H1 (cell line): Measurements from ENCODE around the gene TPD52L2. TPM values are rescaled to one million over a fixed set of nuclear protein-coding genes. Genes with fewer than 3 reads are reported as not detected.

Source experiments
- CTCF ChIA-PET: fragments of 300-600 bp; sonication (Branson Sonifier 250); formaldehyde crosslinking; loops from one replicate; lab custom pipeline; 2021; ENCODE audit not compliant: partially characterized antibody; lab: Charles Lee
- POLR2A ChIA-PET: fragments of 300-600 bp; sonication (Branson Sonifier 250); formaldehyde crosslinking; loops from one replicate; lab custom pipeline; 2021; ENCODE audit warnings: inconsistent platforms; ENCODE audit not compliant: partially characterized antibody; lab: Charles Lee
- DNase-seq, 2 experiments: peaks; one replicate each; pipeline versions ENCODE4 v3.0.0 to v3.0.0-alpha.2; 2010 to 2022; ENCODE audit warnings: low spot score in 2 of 2, low read depth in 1 of 2, mixed read lengths in 1 of 2
- FAIRE-seq: peaks from 2 replicates; lab custom pipeline; 2011; peaks lifted over from hg19 to GRCh38; lab: Jason Lieb, UNC
- H2AFZ ChIP-seq: 2 replicates; pipeline ENCODE4 v1.8.1; 2012; ENCODE audit warnings: low read length, inconsistent platforms
- H2AK5ac ChIP-seq: 2 replicates; pipeline ENCODE4 v1.6.1; 2013; ENCODE audit warnings: low read depth, low read length
- H2BK120ac ChIP-seq: replicated peaks from 2 replicates; pipeline ENCODE3; 2013; ENCODE audit warnings: low read depth, low read length, inconsistent platforms
- H2BK12ac ChIP-seq: 2 replicates; pipeline ENCODE4 v1.6.1; 2013; ENCODE audit warnings: low read depth, low read length
- H2BK15ac ChIP-seq: 2 replicates; pipeline ENCODE4 v1.6.1; 2013; ENCODE audit warnings: low read length
- H2BK20ac ChIP-seq: 2 replicates; pipeline ENCODE4 v1.6.1; 2013; ENCODE audit warnings: low read length
- H2BK5ac ChIP-seq: 2 replicates; pipeline ENCODE4 v1.6.1; 2013; ENCODE audit warnings: low read depth, low read length
- H3K14ac ChIP-seq: 2 replicates; pipeline ENCODE4 v1.6.1; 2013; ENCODE audit warnings: inconsistent platforms; ENCODE audit not compliant: insufficient read length
- H3K18ac ChIP-seq: 2 replicates; pipeline ENCODE4 v1.6.1; 2013; ENCODE audit warnings: low read length; ENCODE audit errors: extremely low read depth
- H3K23ac ChIP-seq: 2 replicates; pipeline ENCODE4 v1.6.1; 2013; ENCODE audit warnings: inconsistent platforms; ENCODE audit not compliant: insufficient read length
- H3K23me2 ChIP-seq: 2 replicates; pipeline ENCODE4 v1.6.1; 2013; ENCODE audit warnings: low read depth, low read length
- H3K27ac ChIP-seq: 2 replicates; pipeline ENCODE4 v1.6.1; 2011; ENCODE audit warnings: low read depth, low read length, inconsistent platforms
- H3K27me3 ChIP-seq, 4 experiments: replicated peaks in 1 of 4; 1 replicate in 1 of 4; 2 replicates in 3 of 4; pipeline versions ENCODE4 v1.6.1 to v1.8.1; 2011 to 2013; ENCODE audit warnings: low read length in 3 of 4, mild to moderate bottlenecking in 3 of 4, inconsistent platforms in 2 of 4, mixed read lengths in 2 of 4, moderate library complexity in 1 of 4; ENCODE audit not compliant: control insufficient read depth in 3 of 4, insufficient read depth in 3 of 4; ENCODE audit errors: extremely low read depth in 1 of 4
- H3K36me3 ChIP-seq, 4 experiments: 2 replicates each; pipeline versions ENCODE4 v1.6.1 to v1.8.1; 2011 to 2013; ENCODE audit warnings: mild to moderate bottlenecking in 4 of 4, low read length in 3 of 4, moderate library complexity in 2 of 4, control low read depth in 1 of 4, inconsistent platforms in 1 of 4; ENCODE audit not compliant: insufficient read depth in 4 of 4, control insufficient read depth in 2 of 4
- H3K4ac ChIP-seq: replicated peaks from 2 replicates; pipeline ENCODE3; 2013; ENCODE audit warnings: low read length, low read depth, mixed read lengths, inconsistent platforms; ENCODE audit not compliant: insufficient read length
- H3K4me1 ChIP-seq, 4 experiments: replicated peaks in 1 of 4; 1 replicate in 1 of 4; 2 replicates in 3 of 4; pipeline versions ENCODE4 v1.6.1 to v1.8.1; 2011 to 2013; ENCODE audit warnings: low read length in 3 of 4, inconsistent platforms in 2 of 4, mixed read lengths in 1 of 4; ENCODE audit not compliant: insufficient read depth in 4 of 4, control insufficient read depth in 3 of 4
- H3K4me2 ChIP-seq, 2 experiments: 2 replicates each; pipeline versions ENCODE4 v1.6.1 to v1.8.1; 2011 to 2013; ENCODE audit warnings: low read depth in 2 of 2, low read length in 2 of 2, control low read depth in 1 of 2, inconsistent platforms in 1 of 2, mild to moderate bottlenecking in 1 of 2; ENCODE audit not compliant: insufficient read depth in 1 of 2
- H3K4me3 ChIP-seq, 4 experiments: fragments of 200-600, 300-600 bp in 1 of 4; sonication (generic), shearing (Covaris generic), sonication (Bioruptor Twin) in 1 of 4; 2 replicates each; pipeline versions ENCODE4 v1.5.1 to v1.8.1; 2011 to 2016; ENCODE audit warnings: low read length in 4 of 4, low read depth in 3 of 4, control low read depth in 2 of 4, inconsistent platforms in 2 of 4, mild to moderate bottlenecking in 2 of 4, mixed read lengths in 1 of 4, moderate library complexity in 1 of 4; ENCODE audit not compliant: insufficient read depth in 2 of 4; ENCODE audit errors: extremely low read depth in 1 of 4
- H3K56ac ChIP-seq: replicated peaks from 2 replicates; pipeline ENCODE3; 2013; ENCODE audit warnings: low read depth, mild to moderate bottlenecking, mixed read lengths, low read length, inconsistent platforms; ENCODE audit not compliant: insufficient read length
- H3K79me1 ChIP-seq: 2 replicates; pipeline ENCODE4 v1.6.1; 2013; ENCODE audit warnings: low read depth, low read length, control low read depth
- H3K79me2 ChIP-seq, 2 experiments: 2 replicates each; pipeline versions ENCODE4 v1.6.1 to v1.8.1; 2012 to 2013; ENCODE audit warnings: low read length in 2 of 2, mild to moderate bottlenecking in 2 of 2, inconsistent platforms in 1 of 2; ENCODE audit not compliant: insufficient read depth in 2 of 2, control insufficient read depth in 1 of 2
- H3K9ac ChIP-seq, 4 experiments: replicated peaks in 1 of 4; 1 replicate in 1 of 4; 2 replicates in 3 of 4; pipeline versions ENCODE4 v1.6.1 to v1.8.1; 2011 to 2013; ENCODE audit warnings: low read depth in 3 of 4, low read length in 3 of 4, control low read depth in 2 of 4, mild to moderate bottlenecking in 2 of 4, moderate library complexity in 2 of 4, inconsistent platforms in 1 of 4; ENCODE audit errors: extremely low read depth in 1 of 4
- H3K9me3 ChIP-seq, 2 experiments: 2 replicates each; pipeline versions ENCODE4 v1.6.1 to v1.8.1; 2012 to 2013; ENCODE audit warnings: mild to moderate bottlenecking in 2 of 2, moderate library complexity in 2 of 2, control low read depth in 1 of 2, inconsistent platforms in 1 of 2, low read depth in 1 of 2, low read length in 1 of 2, mixed read lengths in 1 of 2; ENCODE audit not compliant: insufficient read depth in 2 of 2
- H4K20me1 ChIP-seq, 2 experiments: replicated peaks in 1 of 2; 2 replicates each; pipeline versions ENCODE3 to v1.8.1; 2011 to 2013; ENCODE audit warnings: inconsistent platforms in 2 of 2, low read length in 2 of 2, mild to moderate bottlenecking in 1 of 2; ENCODE audit not compliant: insufficient read depth in 2 of 2, control insufficient read depth in 1 of 2
- H4K5ac ChIP-seq: 2 replicates; pipeline ENCODE4 v1.6.1; 2013; ENCODE audit warnings: low read length, low read depth, mixed read lengths, inconsistent platforms; ENCODE audit not compliant: insufficient read length
- H4K8ac ChIP-seq: 2 replicates; pipeline ENCODE4 v1.8.0; 2013; ENCODE audit warnings: mild to moderate bottlenecking, moderate library complexity, low read length, inconsistent platforms; ENCODE audit not compliant: insufficient read depth; ENCODE audit errors: extremely low read depth
- H4K91ac ChIP-seq: replicated peaks from 2 replicates; pipeline ENCODE3; 2013; ENCODE audit warnings: low read length, mixed read lengths, inconsistent platforms; ENCODE audit not compliant: insufficient read length
- ATF3 ChIP-seq: IDR thresholded peaks from 2 replicates; pipeline ENCODE4 v1.6.1; 2011; ENCODE audit warnings: low read depth, mild to moderate bottlenecking, low read length; ENCODE audit not compliant: insufficient read depth
- BCL11A ChIP-seq, 2 experiments: IDR thresholded peaks; one replicate each; pipeline ENCODE4 v1.6.1; 2011; ENCODE audit warnings: low read depth in 2 of 2, low read length in 2 of 2, mild to moderate bottlenecking in 2 of 2
- CBX5 ChIP-seq: fragments of 300-800, 300-1000 bp; sonication (generic); IDR thresholded peaks from 2 replicates; pipeline ENCODE4 v1.7.1; 2016; ENCODE audit warnings: antibody characterized with exemption, low read length, low read depth
- CEBPB ChIP-seq: IDR thresholded peaks from 2 replicates; pipeline ENCODE4 v1.6.1; 2012; ENCODE audit warnings: low read depth, low read length
- CHD1 ChIP-seq: IDR thresholded peaks from 2 replicates; pipeline ENCODE4 v1.6.1; 2012; ENCODE audit warnings: low read depth, low read length, improper control_type of control experiment
- CHD2 ChIP-seq: IDR thresholded peaks from 2 replicates; pipeline ENCODE4 v1.6.1; 2012; ENCODE audit warnings: low read length, improper control_type of control experiment
- HDAC6 ChIP-seq: IDR thresholded peaks from one replicate; pipeline ENCODE4 v1.7.1; 2012; ENCODE audit warnings: low read depth, mild to moderate bottlenecking, inconsistent platforms, low read length, moderate library complexity
- JUN ChIP-seq: IDR thresholded peaks from 2 replicates; pipeline ENCODE4 v1.6.1; 2011; ENCODE audit warnings: low read depth, mild to moderate bottlenecking, improper control_type of control experiment, low read length
- JUND ChIP-seq: IDR thresholded peaks from 2 replicates; pipeline ENCODE4 v1.6.1; 2011; ENCODE audit warnings: mild to moderate bottlenecking, improper control_type of control experiment, low read length
- MAFK ChIP-seq: IDR thresholded peaks from 2 replicates; pipeline ENCODE4 v1.6.1; 2012; ENCODE audit warnings: low read depth, mild to moderate bottlenecking, improper control_type of control experiment, low read length
- POLR2AphosphoS5 ChIP-seq: IDR thresholded peaks from 2 replicates; pipeline ENCODE4 v1.6.1; 2011; ENCODE audit warnings: low read depth, low read length
- RNF2 ChIP-seq: fragments of 200-900, 300-1000 bp; sonication (generic); IDR thresholded peaks from 2 replicates; pipeline ENCODE4 v1.7.1; 2016; ENCODE audit warnings: borderline replicate concordance, low read depth, mild to moderate bottlenecking, antibody characterized with exemption, low read length; ENCODE audit not compliant: poor library complexity, severe bottlenecking; ENCODE audit errors: missing control alignments
- SP4 ChIP-seq: IDR thresholded peaks from 2 replicates; pipeline ENCODE4 v1.6.1; 2012; ENCODE audit warnings: low read length, inconsistent platforms
- TBP ChIP-seq: IDR thresholded peaks from 2 replicates; pipeline ENCODE4 v1.6.1; 2011; ENCODE audit warnings: low read depth, low read length, improper control_type of control experiment
- YY1 ChIP-seq: IDR thresholded peaks from 2 replicates; pipeline ENCODE4 v1.6.1; 2011; ENCODE audit warnings: low read depth, mild to moderate bottlenecking, low read length
- WGBS, 2 experiments: shearing (Covaris generic) in 1 of 2; methylation state at CpG; one replicate each; pipeline versions ENCODE4 v1.1.6 to v1.1.7; 2013 to 2015; ENCODE audit warnings: low lambda C conversion rate in 2 of 2, mixed read lengths in 2 of 2, inconsistent platforms in 1 of 2, low coverage in 1 of 2, missing lambda C conversion rate in 1 of 2; ENCODE audit not compliant: insufficient replicate concordance in 2 of 2, insufficient coverage in 1 of 2, insufficient read length in 1 of 2; ENCODE audit errors: extremely low coverage in 1 of 2, missing lambda C conversion rate in 1 of 2; 5-methylcytosine and 5-hydroxymethylcytosine counted together
- polyA plus RNA-seq, 7 experiments: library from polyadenylated mRNA; depleted of rRNA in 3 of 7; stranded (reverse) in 5 of 7; unstranded in 2 of 7; fragments of >200 nt in 5 of 7; fragments of 200-250 nt in 2 of 7; gene quantifications; 1 replicate in 5 of 7; 2 replicates in 1 of 7; 4 replicates in 1 of 7; pipeline versions ENCODE4 v1.2.1 to v1.2.3, GENCODE V29; 2011 to 2013; ENCODE audit warnings: missing spikeins in 2 of 7, mixed read lengths in 2 of 7
- total RNA-seq: library from RNA; stranded (reverse); fragmentation: NEBNext Ultra II Directional; extraction: Animal tissue kit (Norgen Biotek cat#: 25700); gene quantifications from 2 replicates; pipeline ENCODE4 v1.2.1, GENCODE V29; 2021

The TPD52L2 gene
- total and polyA plus RNA-seq, 2 of the 8 experiments (the other 6 are each of a cell fraction or from before 2014, with no cell fraction given): 77.1 to 80.2 TPM

GRCh38 chr20:63843222-63843621 is 21.8 kb upstream of the TPD52L2 start:
- FAIRE-seq (no peak), DNase-seq (no peak)
- H2BK15ac ChIP-seq: peak overlapping the region; percentile 88; the same call in 1 of the 2 replicates
- H4K91ac ChIP-seq: no peak overlapping the region
- H3K4ac ChIP-seq: no peak overlapping the region
- peak overlapping the region; percentile 55; the same call in 1 of the 2 replicates for H2BK12ac ChIP-seq
- H3K27me3 ChIP-seq: no peaks in the 10 kb centered on the region
- no peak overlapping the region for H4K8ac ChIP-seq
- no peak overlapping the region for H4K5ac ChIP-seq
- CTCF ChIA-PET: interaction anchor here (0.6 to 1.2 kb wide), 3 partner anchors 14 to 219 kb away, joined by 3 to 4 read pairs (median 3); no protein-coding TSS in a partner anchor
- no peak overlapping the region for H2BK120ac ChIP-seq
- H3K79me2 ChIP-seq: no peaks in the 10 kb centered on the region
- 85% methylated on average over 12 of the region's 12 CpGs; no CpG with 5 or more reads in 1 of the 2 experiments for WGBS, 2 experiments
- no peak overlapping the region for H3K56ac ChIP-seq
- peaks cover 12% of the 10 kb centered on the region; the same call in 1 of the 2 replicates for H3K23me2 ChIP-seq
- H3K27ac ChIP-seq: no peak overlapping the region
- no peak overlapping the region for H2AFZ ChIP-seq
- no peak overlapping the region for H2BK20ac ChIP-seq
- H3K4me2 ChIP-seq: no peak overlapping the region
- no peak overlapping the region for H3K9ac ChIP-seq
- POLR2A ChIA-PET: interaction anchor here (1.1 to 1.7 kb wide), 2 partner anchors 21 to 22 kb away, joined by 4 to 6 read pairs; partner anchors contain the start of gene TPD52L2
- H4K20me1 ChIP-seq: peaks cover 0 to 5% of the 10 kb centered on the region in 2 experiments
- H3K18ac ChIP-seq: peak overlapping the region; percentile 62
- no peaks in the 10 kb centered on the region for H3K9me3 ChIP-seq
- peaks cover 6 to 28% (median 20%) of the 10 kb centered on the region in 4 experiments for H3K4me1 ChIP-seq
- H3K4me3 ChIP-seq: no peak overlapping the region
- no peak overlapping the region for H2AK5ac ChIP-seq
- no peak overlapping the region for H3K14ac ChIP-seq
- H3K79me1 ChIP-seq: no peaks in the 10 kb centered on the region
- no peak overlapping the region for H3K23ac ChIP-seq
- H3K36me3 ChIP-seq: no peaks in the 10 kb centered on the region
- peak overlapping the region; percentile 44; the same call in 1 of the 2 replicates for H2BK5ac ChIP-seq
- no peak for TF ChIP-seq CEBPB
- no peak for TF ChIP-seq BCL11A (IDR thresholded peaks at IDR 0.05; ENCODE audit: low read depth in 2 of 2, low read length in 2 of 2)
- TF ChIP-seq JUN: no peak
- no peak for TF ChIP-seq CHD1
- TF ChIP-seq RNF2: no peak
- no peak for TF ChIP-seq JUND
- TF ChIP-seq ATF3: no peak
- TF ChIP-seq TBP: no peak
- TF ChIP-seq CBX5: no peak
- no peak for TF ChIP-seq MAFK
- no peak for TF ChIP-seq POLR2AphosphoS5
- no peak for TF ChIP-seq HDAC6
- no peak for TF ChIP-seq SP4
- TF ChIP-seq YY1: no peak
- TF ChIP-seq CHD2: no peak
